Osteoblast (primary cell): ENCODE results near the gene TRABD. TPM values are rescaled to one million over a fixed set of nuclear protein-coding genes. Genes with fewer than 3 reads are reported as not detected.
"Not testable (repeated sequence)": the region's sequence is repeated elsewhere in the genome, so short reads cannot be mapped to it uniquely, and the experiment has no call there.

Source experiments
- DNase-seq: peaks from one replicate; pipeline ENCODE4 v3.0.0; 2011; ENCODE audit warnings: low spot score, mixed read lengths; ENCODE audit not compliant: insufficient read length; ENCODE audit errors: missing footprints
- H2AFZ ChIP-seq: 2 replicates; pipeline ENCODE4 v1.6.0; 2011; ENCODE audit warnings: mild to moderate bottlenecking, low read length
- H3K27ac ChIP-seq: 2 replicates; pipeline ENCODE4 v1.5.1; 2011; ENCODE audit warnings: mild to moderate bottlenecking, low read depth, low read length, moderate library complexity
- H3K27me3 ChIP-seq: 2 replicates; pipeline ENCODE4 v1.6.0; 2012; ENCODE audit warnings: mild to moderate bottlenecking, control low read depth, inconsistent platforms, low read length, moderate library complexity; ENCODE audit not compliant: insufficient read depth
- H3K36me3 ChIP-seq: 2 replicates; pipeline ENCODE4 v1.5.1; 2011; ENCODE audit warnings: mild to moderate bottlenecking, low read length, control low read depth, moderate library complexity; ENCODE audit not compliant: insufficient read depth
- H3K4me1 ChIP-seq: 2 replicates; pipeline ENCODE4 v1.5.1; 2011; ENCODE audit warnings: mild to moderate bottlenecking, low read length, control low read depth, moderate library complexity; ENCODE audit not compliant: insufficient read depth
- H3K4me2 ChIP-seq: 2 replicates; pipeline ENCODE4 v1.6.0; 2011; ENCODE audit warnings: mild to moderate bottlenecking, low read length; ENCODE audit not compliant: insufficient read depth
- H3K4me3 ChIP-seq: fragments of 200-600 bp; sonication (generic); 3 replicates; pipeline ENCODE4 v1.5.1; 2012; ENCODE audit warnings: mild to moderate bottlenecking, low read length, inconsistent platforms; ENCODE audit not compliant: insufficient read depth
- H3K79me2 ChIP-seq: 2 replicates; pipeline ENCODE4 v1.6.0; 2012; ENCODE audit warnings: mild to moderate bottlenecking, low read length, control low read depth, inconsistent platforms; ENCODE audit not compliant: insufficient read depth
- H3K9me3 ChIP-seq: 2 replicates; pipeline ENCODE4 v1.5.1; 2011; ENCODE audit warnings: low read depth, low read length, control low read depth
- H4K20me1 ChIP-seq: 2 replicates; pipeline ENCODE4 v1.6.0; 2012; ENCODE audit warnings: mild to moderate bottlenecking, low read length, control low read depth; ENCODE audit not compliant: insufficient read depth
- total RNA-seq: library from RNA; depleted of rRNA; stranded (reverse); fragments of >200 nt; gene quantifications from 2 replicates; pipeline ENCODE4 v1.2.3, GENCODE V29; 2012
- TF ChIP-seq, protein P1 (sequence below): IDR thresholded peaks from 2 replicates; pipeline ENCODE4 v1.5.1; 2011; ENCODE audit warnings: mild to moderate bottlenecking, low read depth, low read length, moderate library complexity; ENCODE audit errors: extremely low read depth

The TRABD gene
- total RNA-seq, 1 donor: 13.8 TPM

DNA sequence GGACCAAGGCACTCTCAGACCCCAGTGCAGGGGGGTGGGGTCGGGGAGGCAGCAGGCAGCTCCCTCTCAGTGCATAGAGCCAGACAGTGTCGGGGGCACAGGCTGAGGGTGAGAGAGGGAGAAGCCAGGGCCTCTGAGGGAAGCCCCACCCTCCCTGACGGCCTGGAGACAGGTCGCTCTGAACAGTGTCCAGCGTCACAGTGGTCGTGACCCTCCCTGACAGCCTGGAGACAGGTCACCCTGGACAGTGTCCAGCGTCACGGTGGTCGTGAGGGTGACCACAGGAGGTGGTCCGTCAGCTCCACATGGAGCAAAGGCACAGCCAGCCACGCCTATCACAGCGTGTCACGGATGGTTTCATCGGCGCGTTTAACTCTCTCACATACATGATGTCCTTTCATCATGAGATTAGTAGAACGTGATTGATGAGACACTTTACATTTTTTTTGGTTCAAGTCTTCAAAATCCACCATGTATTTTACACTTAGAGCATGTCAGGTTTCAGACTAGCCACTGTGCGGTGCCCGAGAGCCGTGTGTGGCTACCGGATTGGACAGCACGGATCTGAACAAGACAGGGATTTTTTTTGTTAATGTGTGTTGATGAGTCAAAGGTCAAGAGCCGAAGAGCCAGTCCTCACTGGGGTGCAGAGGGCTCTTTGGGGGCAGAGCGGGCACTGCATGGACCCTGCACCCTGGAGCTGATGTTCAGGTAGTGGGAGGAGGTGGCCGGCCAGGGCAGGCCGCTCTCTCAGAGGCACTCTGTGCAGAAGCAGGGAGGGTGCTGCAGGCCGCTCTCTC, 39.1 kb upstream of the TRABD start:
- DNase-seq: peak; percentile 98
- no peak overlapping the region for H2AFZ ChIP-seq
- H3K9me3 ChIP-seq: no peaks in the 10 kb centered on the region
- peaks cover 18% of the 10 kb centered on the region for H3K27me3 ChIP-seq
- H3K79me2 ChIP-seq: no peaks in the 10 kb centered on the region
- no peaks in the 10 kb centered on the region for H4K20me1 ChIP-seq
- no peak overlapping the region for H3K27ac ChIP-seq
- no peak overlapping the region for H3K4me2 ChIP-seq
- TF ChIP-seq, protein P1, sequence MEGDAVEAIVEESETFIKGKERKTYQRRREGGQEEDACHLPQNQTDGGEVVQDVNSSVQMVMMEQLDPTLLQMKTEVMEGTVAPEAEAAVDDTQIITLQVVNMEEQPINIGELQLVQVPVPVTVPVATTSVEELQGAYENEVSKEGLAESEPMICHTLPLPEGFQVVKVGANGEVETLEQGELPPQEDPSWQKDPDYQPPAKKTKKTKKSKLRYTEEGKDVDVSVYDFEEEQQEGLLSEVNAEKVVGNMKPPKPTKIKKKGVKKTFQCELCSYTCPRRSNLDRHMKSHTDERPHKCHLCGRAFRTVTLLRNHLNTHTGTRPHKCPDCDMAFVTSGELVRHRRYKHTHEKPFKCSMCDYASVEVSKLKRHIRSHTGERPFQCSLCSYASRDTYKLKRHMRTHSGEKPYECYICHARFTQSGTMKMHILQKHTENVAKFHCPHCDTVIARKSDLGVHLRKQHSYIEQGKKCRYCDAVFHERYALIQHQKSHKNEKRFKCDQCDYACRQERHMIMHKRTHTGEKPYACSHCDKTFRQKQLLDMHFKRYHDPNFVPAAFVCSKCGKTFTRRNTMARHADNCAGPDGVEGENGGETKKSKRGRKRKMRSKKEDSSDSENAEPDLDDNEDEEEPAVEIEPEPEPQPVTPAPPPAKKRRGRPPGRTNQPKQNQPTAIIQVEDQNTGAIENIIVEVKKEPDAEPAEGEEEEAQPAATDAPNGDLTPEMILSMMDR: peak; percentile 98
- no peaks in the 10 kb centered on the region for H3K36me3 ChIP-seq
- no peaks in the 10 kb centered on the region for H3K4me1 ChIP-seq
- H3K4me3 ChIP-seq: no peak overlapping the region

GRCh38 chr22:50147258-50148165, 38.2 kb upstream of the TRABD start:
- H3K4me1 ChIP-seq: not testable (repeated sequence)

GRCh38 chr22:50148166-50148500, 37.6 kb upstream of the TRABD start:
- no peaks in the 10 kb centered on the region for H3K9me3 ChIP-seq
- H3K79me2 ChIP-seq: no peaks in the 10 kb centered on the region
- no peak overlapping the region for H2AFZ ChIP-seq
- H3K4me2 ChIP-seq: no peak overlapping the region
- no peak overlapping the region for H3K4me3 ChIP-seq
- H3K27ac ChIP-seq: no peak overlapping the region
- no peaks in the 10 kb centered on the region for H3K4me1 ChIP-seq
- DNase-seq: peak; percentile 11
- H3K36me3 ChIP-seq: no peaks in the 10 kb centered on the region
- no peaks in the 10 kb centered on the region for H4K20me1 ChIP-seq
- TF ChIP-seq, protein P1: no peak
- H3K27me3 ChIP-seq: peaks cover 11% of the 10 kb centered on the region

More at GRCh38 chr22:50147258-50148165, 38.2 kb upstream of the TRABD start:
- H4K20me1 ChIP-seq, H3K36me3 ChIP-seq, H3K4me2 ChIP-seq, H3K27ac ChIP-seq, H3K9me3 ChIP-seq, H3K79me2 ChIP-seq, H2AFZ ChIP-seq, H3K4me3 ChIP-seq: not testable (repeated sequence)
- DNase-seq: peak; percentile 50
- peaks cover 11% of the 10 kb centered on the region for H3K27me3 ChIP-seq

DNA sequence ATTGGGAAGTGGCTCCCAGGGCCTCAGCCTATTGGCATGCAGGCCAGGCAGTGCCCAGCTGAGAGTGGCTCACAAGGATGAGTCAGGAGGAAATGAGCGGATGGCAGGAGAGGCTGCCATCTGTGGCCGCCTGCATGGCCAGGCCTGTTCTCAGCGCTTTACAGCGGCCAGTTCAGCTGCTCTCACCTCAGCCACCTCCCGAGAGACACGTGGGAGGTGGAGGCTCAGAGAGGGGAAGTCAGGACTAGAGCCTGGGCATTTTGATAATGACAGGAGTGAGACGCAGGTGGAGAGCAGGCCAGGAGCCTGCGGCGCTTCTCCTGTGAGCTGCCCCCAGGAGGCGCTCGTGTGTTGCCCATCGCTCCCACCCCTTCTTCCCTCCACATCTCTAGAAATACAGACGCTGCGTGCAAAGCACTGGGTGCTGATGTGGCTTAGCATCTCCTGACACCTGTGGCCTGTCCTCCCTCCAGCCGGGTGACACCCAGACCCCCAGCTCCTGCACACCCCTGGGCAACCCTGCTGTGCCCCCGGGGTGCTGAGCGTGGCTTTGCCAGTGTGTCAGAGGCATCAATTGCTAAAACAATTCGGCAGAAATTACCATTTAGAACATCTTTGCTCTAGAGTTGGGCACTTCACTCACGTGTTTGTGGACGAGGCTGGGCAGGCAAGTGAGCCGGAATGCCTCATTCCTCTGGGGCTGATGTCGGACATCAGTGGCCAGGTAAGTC, 36.6 kb upstream of the TRABD start:
- peak; percentile 97 for DNase-seq
- peak overlapping the region; percentile 89 for H2AFZ ChIP-seq

More for the DNA sequence above, 36.6 kb upstream of the TRABD start:
- TF ChIP-seq, protein P1: peak; percentile 69
- Histone ChIP-seq H3K4me1 (no peaks in the 10 kb centered on the region), H3K4me3 (peak overlapping the region; percentile 42), H3K27ac (no peak overlapping the region), H3K79me2 (no peaks in the 10 kb centered on the region), H3K4me2 (no peak overlapping the region), H3K27me3 (peaks cover 4% of the 10 kb centered on the region), H4K20me1 (no peaks in the 10 kb centered on the region), H3K9me3 (no peaks in the 10 kb centered on the region), H3K36me3 (no peaks in the 10 kb centered on the region)
